Hair follicle dermal papilla cell (primary cell): ENCODE measurements around the gene CYFIP1. TPM values are rescaled to one million over a fixed set of nuclear protein-coding genes. Genes with fewer than 3 reads are reported as not detected.

ENCODE experiments used
- total RNA-seq: library from RNA; depleted of rRNA; stranded (reverse); fragments of >200 nt; gene quantifications from 2 replicates; pipeline ENCODE4 v1.2.3, GENCODE V29; 2012

Gene CYFIP1
- 119 and 121 TPM in 2 replicates for total RNA-seq

DNA sequence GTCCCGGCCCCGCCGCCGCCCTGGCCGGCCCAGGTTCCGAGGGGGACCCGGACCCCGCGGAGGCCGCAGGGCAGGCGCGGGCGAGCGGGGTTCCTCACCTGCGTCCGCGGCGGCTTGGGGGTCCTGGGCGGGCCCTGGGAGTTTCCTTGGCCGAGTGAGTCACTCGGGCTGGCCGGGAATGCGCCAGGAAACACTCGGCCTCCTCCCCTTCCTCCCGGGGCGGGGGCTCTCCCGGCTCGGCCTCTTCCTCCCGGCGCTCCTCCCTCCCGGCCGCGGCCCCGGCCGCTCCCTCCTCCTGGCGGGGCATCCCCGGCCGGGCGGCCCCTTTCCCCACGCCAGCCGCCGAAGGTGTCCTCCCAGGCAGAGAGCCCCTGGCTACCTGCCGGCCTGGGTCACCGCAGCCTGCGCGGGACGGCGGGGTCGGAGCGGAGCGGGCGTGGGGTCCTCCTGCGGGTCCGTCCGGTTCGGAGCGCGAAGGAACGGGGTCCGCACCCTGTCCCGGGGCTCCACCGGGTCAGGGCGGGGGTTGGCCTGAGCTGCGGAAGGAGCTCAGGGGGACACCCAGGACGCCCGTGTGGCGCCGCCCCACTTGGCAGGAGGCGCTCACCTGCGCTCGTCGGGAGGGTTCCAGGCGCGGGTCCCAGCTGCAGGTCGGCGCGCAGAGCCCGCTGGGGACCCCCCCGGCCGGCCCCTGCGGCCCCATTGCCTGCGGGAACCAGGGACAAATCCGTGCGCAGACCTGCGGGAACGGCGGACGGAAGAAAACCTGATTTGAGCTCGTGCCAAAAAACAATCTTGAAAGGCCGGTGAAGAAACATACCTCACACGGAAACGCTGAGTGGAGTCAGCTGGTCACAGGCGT lies at the start of gene CYFIP1:
Gene CYFIP1, minus strand, starts transcription at position 180 of the 862 bp plus-strand sequence. CDS start 33,083 bp downstream, outside the sequence.

DNA sequence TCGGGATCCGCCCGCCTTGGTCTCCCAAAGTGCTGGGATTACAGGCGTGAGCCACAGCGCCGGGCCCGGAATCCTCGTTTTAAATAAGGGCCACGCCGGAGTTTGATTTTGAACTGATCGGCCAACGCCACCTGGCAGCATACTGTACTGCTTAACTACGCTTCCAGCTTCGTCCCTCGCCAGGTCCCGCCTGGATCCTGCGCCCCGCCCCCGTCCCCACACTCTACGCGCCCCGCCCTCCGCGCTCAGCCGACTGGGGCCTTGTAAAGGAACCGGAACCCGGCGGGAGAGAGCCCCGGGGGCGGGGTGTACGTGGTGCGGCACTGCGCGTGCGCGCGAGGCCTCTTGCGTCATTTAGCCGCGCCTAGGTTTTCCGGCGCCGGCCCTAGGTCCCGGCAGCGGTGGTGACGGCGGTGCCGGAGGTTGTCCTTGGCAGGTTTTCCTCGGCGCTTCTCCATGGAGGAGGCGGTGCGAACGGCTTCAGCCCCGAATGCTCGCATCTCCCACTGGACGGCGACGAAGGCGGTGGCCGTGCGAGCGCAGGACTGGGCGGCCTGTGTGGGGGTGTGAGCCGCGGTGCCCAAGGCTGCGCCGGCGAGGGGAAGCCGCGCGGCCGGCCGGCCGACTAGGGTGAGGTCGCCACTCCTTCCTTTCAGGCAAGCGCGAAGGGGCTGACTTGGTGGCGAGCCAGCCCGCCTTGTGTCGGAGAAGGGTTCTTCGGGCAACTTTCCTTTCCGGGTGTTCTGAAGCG lies 141.7 kb downstream of the CYFIP1 start, which contains the start of gene NIPA2:
Gene NIPA2, plus strand, starts transcription at position 375 of the 751 bp plus-strand sequence. CDS start 13,066 bp downstream, outside the sequence.

Other genes with a start within 250 kb of the CYFIP1 start
- gene NIPA1, start 193.7 kb downstream of the CYFIP1 start, total RNA-seq = 7.3 and 10.7 TPM in 2 replicates
- 43.5 and 48.2 TPM in 2 replicates for gene NIPA2, start 141.7 kb downstream of the CYFIP1 start, total RNA-seq
- gene TUBGCP5, start 59.2 kb upstream of the CYFIP1 start, total RNA-seq = 19.9 and 25.8 TPM in 2 replicates
- gene GOLGA6L1, start 156.5 kb upstream of the CYFIP1 start, total RNA-seq = not detected in 2 replicates